GM23248 (cell line): ENCODE results near the gene CD84. TPM values are rescaled to one million over a fixed set of nuclear protein-coding genes. Genes with fewer than 3 reads are reported as not detected.
"Not testable (repeated sequence)": the region's sequence is repeated elsewhere in the genome, so short reads cannot be mapped to it uniquely, and the experiment has no call there.

ENCODE experiments used
- DNase-seq: peaks from one replicate; pipeline ENCODE4 v3.0.0-alpha.2; 2015
- H2AFZ ChIP-seq: fragments of 200-600 bp; sonication (generic); 2 replicates; pipeline ENCODE4 v1.6.1; 2016; ENCODE audit warnings: antibody characterized with exemption
- H3F3A ChIP-seq: fragments of 200-600 bp; sonication (generic); 2 replicates; pipeline ENCODE4 v1.6.1; 2016; ENCODE audit warnings: mild to moderate bottlenecking, antibody characterized with exemption, mixed run types; ENCODE audit not compliant: insufficient read depth
- H3K27ac ChIP-seq: fragments of 200-600 bp; sonication (generic); 2 replicates; pipeline ENCODE4 v1.5.1; 2016; ENCODE audit warnings: mild to moderate bottlenecking
- H3K27me3 ChIP-seq: fragments of 200-600 bp; sonication (generic); replicated peaks from 2 replicates; pipeline ENCODE4 v1.6.1; 2016; ENCODE audit warnings: mild to moderate bottlenecking; ENCODE audit not compliant: insufficient read depth
- H3K36me3 ChIP-seq: fragments of 200-600 bp; sonication (generic); 2 replicates; pipeline ENCODE4 v1.6.1; 2016; ENCODE audit warnings: low read depth, mild to moderate bottlenecking
- H3K4me1 ChIP-seq: fragments of 200-600 bp; sonication (generic); 2 replicates; pipeline ENCODE4 v1.6.1; 2016; ENCODE audit warnings: mild to moderate bottlenecking; ENCODE audit not compliant: insufficient read depth
- H3K4me2 ChIP-seq: fragments of 200-600 bp; sonication (generic); one replicate; pipeline ENCODE4 v1.6.1; 2016; ENCODE audit warnings: mild to moderate bottlenecking; ENCODE audit not compliant: unreplicated experiment
- H3K4me3 ChIP-seq: fragments of 200-600 bp; sonication (generic); 2 replicates; pipeline ENCODE4 v1.5.1; 2016; ENCODE audit warnings: mild to moderate bottlenecking
- H3K79me2 ChIP-seq: fragments of 200-600 bp; sonication (generic); 2 replicates; pipeline ENCODE4 v1.6.1; 2016; ENCODE audit warnings: mild to moderate bottlenecking; ENCODE audit not compliant: insufficient read depth
- H3K9ac ChIP-seq: fragments of 200-600 bp; sonication (generic); 2 replicates; pipeline ENCODE4 v1.6.1; 2016; ENCODE audit warnings: mild to moderate bottlenecking
- H3K9me2 ChIP-seq: fragments of 200-600 bp; sonication (generic); 2 replicates; pipeline ENCODE4 v1.6.1; 2016; ENCODE audit warnings: mixed run types, mild to moderate bottlenecking, moderate library complexity; ENCODE audit not compliant: insufficient read depth
- H3K9me3 ChIP-seq: fragments of 200-600 bp; sonication (generic); one replicate; pipeline ENCODE4 v1.6.1; 2017; ENCODE audit warnings: low read depth
- H4K20me1 ChIP-seq: fragments of 200-600 bp; sonication (generic); 2 replicates; pipeline ENCODE4 v1.6.0; 2016; ENCODE audit not compliant: insufficient read depth
- EZH2 ChIP-seq: fragments of 200-600 bp; sonication (generic); IDR thresholded peaks from 2 replicates; pipeline ENCODE4 v1.6.1; 2018; ENCODE audit warnings: antibody characterized with exemption, mild to moderate bottlenecking; ENCODE audit not compliant: insufficient read depth, poor library complexity, severe bottlenecking
- EZH2phosphoT487 ChIP-seq: fragments of 200-600 bp; sonication (generic); IDR thresholded peaks from 2 replicates; pipeline ENCODE4 v1.6.1; 2018; ENCODE audit warnings: antibody characterized with exemption, moderate library complexity, mild to moderate bottlenecking, low read depth; ENCODE audit not compliant: insufficient read depth
- WGBS, 2 experiments: methylation state at CpG; one replicate each; pipeline ENCODE4 v1.1.6; 2015 to 2017; ENCODE audit warnings: low lambda C conversion rate in 2 of 2, low coverage in 1 of 2; ENCODE audit errors: missing lambda C conversion rate in 2 of 2; 5-methylcytosine and 5-hydroxymethylcytosine counted together
- in situ Hi-C: fragments of 300-500 bp; cut with MboI; formaldehyde crosslinking; loops from 2 replicates; pipeline ENCODE4 v1.15.0; 2020
- polyA plus RNA-seq: library from polyadenylated mRNA; unstranded; fragments of >200 nt; fragmentation: Nextera tagmentation; extraction: Ambion mirVana; gene quantifications from 2 replicates; pipeline ENCODE4 v1.2.1, GENCODE V29; 2016
- total RNA-seq: library from RNA; depleted of rRNA; stranded (reverse); fragments of >200 nt; shearing (Covaris generic); gene quantifications from 2 replicates; pipeline ENCODE4 v1.2.3, GENCODE V29; 2014

The CD84 gene
- total and polyA plus RNA-seq, 2 experiments from 2014 or later = not detected

DNA sequence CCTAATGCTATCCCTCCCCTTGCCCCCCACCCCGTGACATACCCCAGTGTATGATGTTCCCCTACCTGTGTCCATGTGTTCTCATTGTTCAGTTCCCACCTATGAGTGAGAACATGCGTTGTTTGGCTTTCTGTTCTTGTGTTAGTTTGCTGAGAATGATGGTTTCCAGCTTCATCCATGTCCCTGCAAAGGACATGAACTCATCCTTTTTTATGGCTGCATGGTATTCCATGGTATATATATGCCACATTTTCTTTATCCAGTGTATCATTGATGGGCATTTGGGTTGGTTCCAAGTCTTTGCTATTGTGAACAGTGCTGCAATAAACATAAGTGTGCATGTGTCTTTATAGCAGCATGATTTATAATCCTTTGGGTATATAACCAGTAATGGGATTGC, 55.5 kb downstream of the CD84 start:
- H3K27ac ChIP-seq, H3F3A ChIP-seq, H2AFZ ChIP-seq, H3K4me2 ChIP-seq, H3K4me3 ChIP-seq, H4K20me1 ChIP-seq, H3K9me3 ChIP-seq, H3K9me2 ChIP-seq, H3K36me3 ChIP-seq, in situ Hi-C loops, H3K9ac ChIP-seq, H3K4me1 ChIP-seq, H3K27me3 ChIP-seq, DNase-seq, H3K79me2 ChIP-seq: not testable (repeated sequence)
- 0 to 6% methylated on average over 2 of the region's 2 CpGs for WGBS, 2 experiments

DNA sequence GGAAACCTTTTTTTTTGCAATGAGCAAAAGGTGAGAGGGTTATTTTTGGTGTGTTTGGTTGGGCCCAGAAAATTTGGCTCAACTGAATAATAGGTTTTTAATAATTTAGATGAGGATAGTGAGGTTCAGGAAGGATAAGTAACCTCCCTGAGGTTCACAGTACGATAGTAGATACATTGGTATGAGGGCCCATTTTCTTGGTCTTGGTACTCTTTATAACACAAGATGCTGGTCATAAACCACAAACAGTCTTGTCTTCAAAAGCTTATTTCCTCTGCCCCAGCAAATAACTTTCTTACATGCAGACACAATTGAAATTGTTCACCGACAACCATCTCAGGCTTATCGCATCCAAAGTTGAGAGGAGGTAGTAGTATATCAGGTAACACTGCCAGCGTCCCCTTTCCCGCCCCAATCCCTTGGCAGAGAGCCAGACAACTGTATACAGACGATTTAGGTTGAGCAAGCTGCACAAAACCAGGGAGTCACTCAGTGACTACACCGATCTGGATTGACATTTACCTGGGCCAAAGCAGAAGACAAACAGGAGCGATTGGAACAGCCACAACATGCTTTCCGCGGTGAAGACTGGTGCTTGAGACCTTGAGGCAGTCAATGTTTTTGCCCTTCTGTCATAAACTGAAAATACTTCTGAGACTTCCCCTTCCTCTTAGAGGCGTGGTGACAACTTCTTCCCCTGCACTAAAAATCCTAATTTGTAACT, 56.5 kb downstream of the CD84 start, which contains the start of gene SLAMF6:
Gene SLAMF6 (minus strand): TSS at position 634 of the 724 bp plus-strand sequence. CDS start 63 bp downstream, at position 571.
- Histone ChIP-seq H3K79me2 (no peaks in the 10 kb centered on the region), H3K9me3 (no peaks in the 10 kb centered on the region), H3K4me2 (no peak within 1 kb of the TSS), H2AFZ (no peak within 1 kb of the TSS), H3K9me2 (no peaks in the 10 kb centered on the region), H4K20me1 (no peaks in the 10 kb centered on the region), H3K27ac (no peak within 1 kb of the TSS), H3K4me3 (no peak within 1 kb of the TSS), H3F3A (no peaks in the 10 kb centered on the region), H3K27me3 (no peaks in the 10 kb centered on the region), H3K9ac (no peak within 1 kb of the TSS), H3K36me3 (no peaks in the 10 kb centered on the region), H3K4me1 (no peaks in the 10 kb centered on the region)
- DNase-seq = no peak
- in situ Hi-C loops = no loop called here
- TF ChIP-seq EZH2phosphoT487 (no peak), EZH2 (no peak)
- 30 to 32% methylated on average over 11 of the region's 11 CpGs for WGBS, 2 experiments

DNA sequence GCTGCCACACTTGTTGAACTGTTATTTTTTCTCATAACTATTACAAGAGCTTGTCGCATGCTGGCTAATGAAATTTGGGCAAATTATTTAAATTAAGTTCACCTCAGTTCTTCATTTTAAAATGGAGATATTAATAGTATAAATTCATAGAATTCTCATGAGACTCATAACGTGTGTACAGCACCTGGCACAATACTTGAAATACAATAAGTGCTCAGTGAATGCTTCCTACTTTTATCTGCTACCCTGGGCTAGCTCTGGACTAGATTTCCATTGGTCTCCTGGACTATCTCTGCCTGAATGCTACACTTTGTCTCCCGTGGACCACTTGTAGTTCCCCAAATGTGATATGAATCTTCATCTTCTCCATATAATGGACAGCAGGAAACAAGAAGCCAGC, 57.2 kb downstream of the CD84 start:
- Histone ChIP-seq H3K4me2 (no peak overlapping the region), H3K36me3 (no peaks in the 10 kb centered on the region), H3K9ac (no peak overlapping the region), H3K4me1 (no peaks in the 10 kb centered on the region), H3K4me3 (no peak overlapping the region), H3K27me3 (no peaks in the 10 kb centered on the region), H2AFZ (no peak overlapping the region), H4K20me1 (no peaks in the 10 kb centered on the region), H3K79me2 (no peaks in the 10 kb centered on the region), H3K9me2 (no peaks in the 10 kb centered on the region), H3K27ac (no peak overlapping the region), H3K9me3 (no peaks in the 10 kb centered on the region), H3F3A (no peaks in the 10 kb centered on the region)
- no peak for TF ChIP-seq EZH2phosphoT487
- no peak for TF ChIP-seq EZH2
- DNase-seq = no peak
- in situ Hi-C loops = no loop called here
- WGBS, 2 experiments = 16 to 25% methylated on average over 3 of the region's 3 CpGs

DNA sequence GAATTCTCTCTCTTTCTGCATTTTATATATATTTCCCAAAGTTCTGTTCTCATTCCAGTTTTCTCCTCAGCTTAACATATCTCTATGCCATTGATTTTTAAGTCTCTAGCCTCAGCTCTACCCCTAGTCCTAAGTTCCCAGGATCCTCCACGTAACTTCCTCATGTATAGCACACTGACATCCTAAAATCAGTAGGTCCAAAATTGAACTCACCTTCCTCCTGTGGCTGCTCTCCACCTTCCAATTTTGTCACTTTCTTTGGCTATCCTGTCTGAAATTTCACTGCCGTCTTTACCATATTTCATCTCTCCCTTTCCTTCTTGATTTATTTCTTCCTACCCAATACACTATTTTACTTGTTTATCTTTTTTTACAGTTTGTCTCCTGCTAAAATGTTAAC, 57.7 kb downstream of the CD84 start:
- no peaks in the 10 kb centered on the region for H3K27me3 ChIP-seq
- H3F3A ChIP-seq = no peaks in the 10 kb centered on the region
- no peak for DNase-seq
- 35 to 41% methylated on average over 2 of the region's 2 CpGs for WGBS, 2 experiments
- H3K79me2 ChIP-seq = no peaks in the 10 kb centered on the region
- H3K4me3 ChIP-seq = no peak overlapping the region
- no peaks in the 10 kb centered on the region for H3K9me2 ChIP-seq
- H4K20me1 ChIP-seq = no peaks in the 10 kb centered on the region
- H3K4me2 ChIP-seq = no peak overlapping the region
- H3K9me3 ChIP-seq = no peaks in the 10 kb centered on the region
- TF ChIP-seq EZH2 = no peak
- no peak for TF ChIP-seq EZH2phosphoT487
- no peak overlapping the region for H2AFZ ChIP-seq
- H3K9ac ChIP-seq = no peak overlapping the region
- in situ Hi-C loops = no loop called here
- no peaks in the 10 kb centered on the region for H3K36me3 ChIP-seq
- H3K27ac ChIP-seq = no peak overlapping the region
- no peaks in the 10 kb centered on the region for H3K4me1 ChIP-seq

DNA sequence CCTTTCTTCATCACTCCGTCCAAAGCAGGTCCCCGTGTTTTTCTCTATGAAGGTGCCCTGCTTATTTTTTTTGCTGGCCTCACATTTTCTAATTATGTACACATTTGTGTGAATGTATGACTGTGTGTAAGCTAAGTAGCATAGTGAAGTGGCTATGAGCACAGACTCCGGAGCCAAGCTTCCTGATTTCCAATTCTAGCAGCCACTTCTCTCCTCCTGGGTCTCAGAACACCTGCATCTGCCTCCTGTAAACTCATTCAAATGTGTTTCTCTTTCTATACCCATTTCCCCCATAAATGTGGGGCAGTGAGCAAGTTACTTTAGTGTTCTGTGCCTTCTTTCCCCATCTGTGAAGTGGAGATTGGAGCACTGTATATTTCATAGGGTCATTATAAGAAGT, 58.3 kb downstream of the CD84 start:
- Histone ChIP-seq H3K4me2 (no peak overlapping the region), H3K79me2 (no peaks in the 10 kb centered on the region), H3K9ac (no peak overlapping the region), H2AFZ (no peak overlapping the region), H3K4me3 (no peak overlapping the region), H3K36me3 (no peaks in the 10 kb centered on the region), H3F3A (no peaks in the 10 kb centered on the region), H3K27ac (no peak overlapping the region), H3K4me1 (no peaks in the 10 kb centered on the region), H3K9me2 (no peaks in the 10 kb centered on the region), H3K27me3 (no peaks in the 10 kb centered on the region), H4K20me1 (no peaks in the 10 kb centered on the region), H3K9me3 (no peaks in the 10 kb centered on the region)
- 24% methylated on average over 3 of the region's 3 CpGs for WGBS, 2 experiments
- in situ Hi-C loops = no loop called here
- TF ChIP-seq EZH2phosphoT487 = no peak
- TF ChIP-seq EZH2 = no peak
- no peak for DNase-seq
